Hematopoietic multipotent progenitor cell (in vitro differentiated cells): ENCODE data around the gene ARHGAP35. TPM values are rescaled to one million over a fixed set of nuclear protein-coding genes. Genes with fewer than 3 reads are reported as not detected.
A peak's percentile ranks its signal among the peaks of the same experiment; 100 is the strongest.
"Not testable (repeated sequence)": the region's sequence is repeated elsewhere in the genome, so short reads cannot be mapped to it uniquely, and the experiment has no call there.

Source experiments
- DNase-seq, 3 donors: peaks; one replicate each; pipeline ENCODE4 v3.0.0-alpha.2; 2011 to 2015; ENCODE audit warnings: low read depth in 2 of 3, low spot score in 2 of 3
- total RNA-seq: library from RNA; depleted of rRNA; stranded (reverse); fragments of >200 nt; gene quantifications from one replicate; pipeline ENCODE4 v1.2.3, GENCODE V29; 2012

The ARHGAP35 gene
- 22.1 TPM for total RNA-seq

DNA sequence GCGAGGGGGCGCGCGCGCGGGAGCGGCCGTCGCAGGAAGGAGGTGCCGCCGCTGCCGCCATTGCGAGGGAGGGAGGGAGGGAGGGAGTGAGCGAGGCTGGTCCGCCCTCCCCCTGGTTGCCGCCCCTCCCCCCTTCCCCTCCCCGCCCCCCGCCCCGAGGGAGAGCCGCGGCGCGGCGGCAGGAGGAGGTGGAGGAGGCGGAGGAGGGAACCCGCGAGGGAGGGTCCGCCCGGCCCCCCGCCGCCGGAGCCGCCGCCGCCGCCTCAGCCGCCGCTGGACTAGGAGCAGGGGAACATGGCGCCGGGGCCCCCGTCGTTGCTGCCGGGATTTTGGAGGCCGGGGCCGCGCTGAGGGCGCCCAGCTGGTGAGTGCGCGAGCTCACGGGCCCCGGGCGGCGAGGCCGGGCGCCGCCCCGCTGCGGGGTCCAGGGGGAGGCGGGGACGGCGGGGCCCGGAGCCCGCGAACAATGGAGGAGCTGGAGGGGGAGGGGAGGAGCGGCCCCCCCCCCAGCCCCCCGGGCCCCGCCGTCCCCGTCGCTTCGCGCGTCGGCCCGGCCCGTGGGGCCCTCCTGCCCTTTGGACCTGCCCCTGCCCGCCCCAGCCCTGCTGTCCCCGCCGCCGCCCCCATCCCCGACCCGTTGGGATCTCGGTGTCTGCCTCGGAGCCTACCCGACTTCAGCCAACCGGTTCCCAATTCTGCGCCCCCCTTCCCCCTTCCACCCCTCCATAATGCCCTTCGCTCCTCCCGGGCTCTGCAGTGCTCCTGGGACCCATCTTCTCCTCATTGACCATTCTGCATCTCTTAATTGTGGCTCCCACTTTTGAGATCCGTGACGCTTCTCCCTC, at the start of gene ARHGAP35:
ARHGAP35 (plus strand) TSS at position 152 of the 845 bp plus-strand sequence. CDS start 57,679 bp downstream, outside the sequence.
- DNase-seq: peak in 1 of 3 donors; percentile 30

- no peak for DNase-seq
Observed at GRCh38 chr19:46812977-46813838, 47.6 kb upstream of the ARHGAP35 start.

GRCh38 chr19:46813839-46814358, 46.9 kb upstream of the ARHGAP35 start:
- no peak for DNase-seq

DNA sequence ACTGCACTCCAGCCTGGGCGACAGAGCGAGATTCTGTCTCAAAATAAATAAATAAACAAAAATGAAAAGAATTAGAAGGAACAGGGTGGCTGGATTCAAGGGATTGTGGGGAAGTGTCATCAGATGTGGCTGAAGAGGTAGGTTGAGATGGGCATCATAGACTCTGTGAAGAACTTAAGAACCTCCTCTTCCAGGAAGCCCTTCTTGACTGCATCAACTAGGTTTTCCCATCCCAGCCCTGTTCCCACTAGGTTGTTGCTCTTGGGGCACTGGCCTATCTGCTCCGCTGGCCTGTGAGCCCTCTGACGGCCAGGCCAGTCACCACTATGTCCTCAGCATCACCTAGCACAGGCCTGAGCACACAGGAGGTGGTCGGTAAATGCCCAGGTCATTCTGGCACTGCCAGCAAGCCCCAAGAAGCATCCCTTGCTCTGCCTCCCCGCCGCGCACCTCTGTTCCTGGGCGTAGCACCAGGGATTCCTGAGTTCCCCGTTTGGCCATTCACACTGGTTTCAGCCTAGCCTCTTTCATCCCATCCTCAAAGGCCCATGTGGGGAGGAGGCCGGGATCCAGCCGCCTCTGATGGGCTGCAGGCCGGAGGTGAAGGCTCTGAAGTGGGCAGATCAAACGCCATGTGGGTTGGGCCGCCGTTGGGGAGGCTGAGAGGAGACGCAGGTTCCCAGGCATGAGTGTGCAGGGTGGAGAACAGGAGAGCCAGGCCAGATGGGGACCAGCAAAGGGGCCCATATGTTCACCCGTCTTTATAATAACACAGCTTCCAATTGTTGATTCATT, 44.8 kb upstream of the ARHGAP35 start:
- no peak for DNase-seq

- peak in 1 of 3 donors; percentile 40 for DNase-seq
Observed at GRCh38 chr19:46818812-46819211, 42.0 kb upstream of the ARHGAP35 start.

- DNase-seq: peak; percentile 37 to 81 (median 75)
Observed at GRCh38 chr19:46821512-46822409, 39.0 kb upstream of the ARHGAP35 start.

DNA sequence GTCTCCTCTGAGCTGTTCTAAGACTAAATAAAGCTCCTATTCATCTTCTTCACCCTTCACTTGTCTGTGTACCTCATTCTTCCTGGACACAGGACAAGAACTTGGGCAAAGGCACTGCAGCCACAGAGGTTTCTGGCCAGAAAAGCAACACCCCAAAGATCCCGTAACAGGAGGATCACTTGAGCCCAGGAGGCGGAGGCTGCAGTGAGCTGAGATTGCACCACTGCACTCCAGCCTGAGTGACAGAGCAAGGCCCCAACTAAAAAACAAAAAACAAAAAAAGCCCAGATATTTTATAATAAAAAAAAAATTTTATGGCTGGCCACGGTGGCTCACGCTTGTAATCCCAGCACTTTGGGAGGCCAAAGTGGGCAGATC, 38.4 kb upstream of the ARHGAP35 start:
- not testable (repeated sequence) for DNase-seq

GRCh38 chr19:46823049-46823448, 37.7 kb upstream of the ARHGAP35 start:
- no peak for DNase-seq

DNA sequence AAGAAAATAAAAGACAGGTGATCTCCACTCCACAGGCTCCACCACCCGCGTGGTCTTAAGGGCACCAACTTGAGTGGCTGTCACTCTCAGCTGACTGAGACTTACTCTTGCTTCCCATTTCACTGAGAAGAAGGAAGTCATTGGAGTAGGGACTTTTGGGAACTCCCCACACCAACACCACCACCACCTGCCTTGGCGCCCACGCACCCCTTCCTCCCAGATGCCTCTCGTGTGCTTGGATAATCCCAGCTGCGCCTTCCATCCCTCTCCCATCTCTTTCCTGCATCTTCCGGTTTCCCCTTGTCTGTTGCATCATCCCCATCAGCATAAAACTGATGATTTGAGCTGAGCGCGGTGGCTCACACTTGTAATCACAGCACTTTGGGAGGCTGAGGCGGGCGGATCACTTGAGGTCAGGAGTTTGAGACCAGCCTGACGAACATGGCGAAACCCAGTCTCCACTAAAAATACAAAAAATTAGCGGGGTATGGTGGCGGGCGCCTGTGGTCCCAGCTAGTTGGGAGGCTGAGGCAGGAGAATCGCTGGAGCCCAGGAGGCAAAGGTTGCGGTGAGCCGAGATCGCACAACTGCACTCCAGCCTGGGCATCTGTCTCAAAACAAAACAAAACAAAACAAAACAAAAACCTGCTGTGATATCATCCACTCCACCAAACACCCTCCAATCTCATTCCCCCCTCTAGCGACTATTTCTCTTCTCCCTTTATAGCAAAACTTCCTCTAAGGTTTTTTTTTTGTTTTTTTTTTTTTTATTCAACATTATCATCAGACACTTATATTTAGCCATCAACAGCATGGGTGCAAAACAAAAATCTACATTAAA, 35.7 kb upstream of the ARHGAP35 start:
- peak in 1 of 3 donors; percentile 55 for DNase-seq

GRCh38 chr19:46825731-46826055, 35.1 kb upstream of the ARHGAP35 start:
- DNase-seq: no peak

- no peak for DNase-seq
Observed at GRCh38 chr19:46828484-46828883, 32.3 kb upstream of the ARHGAP35 start.

GRCh38 chr19:46830864-46831263, 29.9 kb upstream of the ARHGAP35 start:
- no peak for DNase-seq

- DNase-seq: no peak
Observed at GRCh38 chr19:46834121-46834520, 26.7 kb upstream of the ARHGAP35 start.

- DNase-seq: no peak
Observed at GRCh38 chr19:46834984-46835383, 25.8 kb upstream of the ARHGAP35 start.

GRCh38 chr19:46838160-46838559, 22.6 kb upstream of the ARHGAP35 start:
- no peak for DNase-seq

GRCh38 chr19:46839752-46840497, 20.9 kb upstream of the ARHGAP35 start:
- DNase-seq: no peak

- peak; percentile 50 to 84 (median 70) for DNase-seq
Observed at GRCh38 chr19:46840498-46840942, 20.3 kb upstream of the ARHGAP35 start.
